Thyroid gland (tissue), 4 donors: ENCODE measurements around the gene MYOCOS.

ENCODE experiments used
- CTCF ChIP-seq, 6 experiments: fragments of 200-600 bp in 3 of 6; fragments of 450-650 bp in 3 of 6; sonication (generic) in 3 of 6; IDR thresholded peaks; one replicate each; pipeline ENCODE4 v1.5.1; 2016 to 2019; ENCODE audit warnings: antibody characterized with exemption in 6 of 6, mild to moderate bottlenecking in 2 of 6, inconsistent platforms in 1 of 6, moderate library complexity in 1 of 6
- POLR2A ChIP-seq, 2 donors: fragments of 450-650 bp; IDR thresholded peaks; one replicate each; pipeline ENCODE4 v1.6.1; 2017; ENCODE audit warnings: antibody characterized with exemption in 2 of 2, mild to moderate bottlenecking in 2 of 2, moderate library complexity in 1 of 2

GRCh38 chr1:171622152-171622462 lies at the start of gene MYOCOS:
- TF ChIP-seq POLR2A (IDR thresholded peaks at IDR 0.05) (no peak), CTCF (IDR thresholded peaks at IDR 0.05) (no peak)
